Retinal pigment epithelial cell (primary cell): ENCODE data around the gene UBE2V1.
"Not testable (repeated sequence)": the region's sequence is repeated elsewhere in the genome, so short reads cannot be mapped to it uniquely, and the experiment has no call there.

Experiments used
- DNase-seq: peaks from one replicate; pipeline ENCODE4 v3.0.0-alpha.2; 2010; ENCODE audit warnings: low read depth
- H3K4me3 ChIP-seq: 2 replicates; pipeline ENCODE4 v1.5.1; 2011; ENCODE audit warnings: mild to moderate bottlenecking, low read length, control low read depth, moderate library complexity
- TF ChIP-seq, protein P1 (sequence below): conservative IDR thresholded peaks from 2 replicates; pipeline ENCODE4 v1.5.1; 2011; ENCODE audit warnings: low read depth, low read length, control low read depth, inconsistent platforms

The UBE2V1 gene

GRCh38 chr20:50067018-50067417, 45.9 kb downstream of the UBE2V1 start:
- no peak overlapping the region for H3K4me3 ChIP-seq
- TF ChIP-seq, protein P1, sequence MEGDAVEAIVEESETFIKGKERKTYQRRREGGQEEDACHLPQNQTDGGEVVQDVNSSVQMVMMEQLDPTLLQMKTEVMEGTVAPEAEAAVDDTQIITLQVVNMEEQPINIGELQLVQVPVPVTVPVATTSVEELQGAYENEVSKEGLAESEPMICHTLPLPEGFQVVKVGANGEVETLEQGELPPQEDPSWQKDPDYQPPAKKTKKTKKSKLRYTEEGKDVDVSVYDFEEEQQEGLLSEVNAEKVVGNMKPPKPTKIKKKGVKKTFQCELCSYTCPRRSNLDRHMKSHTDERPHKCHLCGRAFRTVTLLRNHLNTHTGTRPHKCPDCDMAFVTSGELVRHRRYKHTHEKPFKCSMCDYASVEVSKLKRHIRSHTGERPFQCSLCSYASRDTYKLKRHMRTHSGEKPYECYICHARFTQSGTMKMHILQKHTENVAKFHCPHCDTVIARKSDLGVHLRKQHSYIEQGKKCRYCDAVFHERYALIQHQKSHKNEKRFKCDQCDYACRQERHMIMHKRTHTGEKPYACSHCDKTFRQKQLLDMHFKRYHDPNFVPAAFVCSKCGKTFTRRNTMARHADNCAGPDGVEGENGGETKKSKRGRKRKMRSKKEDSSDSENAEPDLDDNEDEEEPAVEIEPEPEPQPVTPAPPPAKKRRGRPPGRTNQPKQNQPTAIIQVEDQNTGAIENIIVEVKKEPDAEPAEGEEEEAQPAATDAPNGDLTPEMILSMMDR, result no peak
- DNase-seq, result no peak

GRCh38 chr20:50066161-50066834, 46.7 kb downstream of the UBE2V1 start:
- TF ChIP-seq, protein P1, result no peak

GRCh38 chr20:50065325-50065615, 47.7 kb downstream of the UBE2V1 start:
- no peak for DNase-seq
- H3K4me3 ChIP-seq, result no peak overlapping the region
- TF ChIP-seq, protein P1, result no peak

More at GRCh38 chr20:50066161-50066834, 46.7 kb downstream of the UBE2V1 start:
- no peak for DNase-seq
- no peak overlapping the region for H3K4me3 ChIP-seq

GRCh38 chr20:50063763-50064162, 49.2 kb downstream of the UBE2V1 start:
- H3K4me3 ChIP-seq, result not testable (repeated sequence)

DNA sequence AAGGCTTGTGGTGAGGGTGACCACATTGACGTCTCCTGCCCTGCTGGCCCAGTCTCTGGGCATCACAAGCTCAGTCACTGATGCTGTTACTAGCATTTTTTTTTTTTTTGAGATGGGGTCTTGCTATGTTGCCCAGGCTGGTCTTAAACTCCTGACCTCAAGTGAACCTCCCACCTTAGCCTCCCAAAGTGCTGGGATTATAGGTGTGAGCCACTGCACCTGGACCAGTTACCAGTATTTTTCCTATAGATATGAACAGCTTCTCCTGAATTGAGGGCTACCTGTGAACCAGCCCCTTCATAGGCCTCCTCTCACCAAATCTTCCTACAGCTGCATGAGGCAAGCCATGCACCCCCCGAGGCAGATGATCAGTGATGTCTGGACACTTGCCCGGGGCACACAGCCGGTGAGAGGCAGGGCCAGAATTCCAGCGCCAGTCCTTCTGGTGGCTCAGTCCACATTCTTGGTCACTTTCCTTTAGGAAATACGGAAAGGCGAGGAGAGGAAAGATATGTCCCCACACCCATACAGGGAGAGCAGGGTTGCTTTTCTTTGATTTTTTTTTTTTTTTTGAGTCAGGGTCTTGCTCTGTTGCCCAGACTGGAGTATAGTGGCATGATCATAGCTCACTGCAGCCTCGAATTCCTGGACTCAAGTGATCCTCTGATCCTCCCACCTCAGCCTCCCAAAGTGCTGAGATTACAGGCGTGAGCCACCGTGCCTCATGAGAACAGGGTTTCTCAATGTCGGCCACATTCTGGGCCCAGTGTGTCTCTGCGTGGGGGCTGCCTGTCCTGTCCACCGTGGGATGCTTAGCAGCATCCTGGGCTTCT, 50.7 kb downstream of the UBE2V1 start:
- no peak for DNase-seq

More at GRCh38 chr20:50063763-50064162, 49.2 kb downstream of the UBE2V1 start:
- DNase-seq, result not testable (repeated sequence)

DNA sequence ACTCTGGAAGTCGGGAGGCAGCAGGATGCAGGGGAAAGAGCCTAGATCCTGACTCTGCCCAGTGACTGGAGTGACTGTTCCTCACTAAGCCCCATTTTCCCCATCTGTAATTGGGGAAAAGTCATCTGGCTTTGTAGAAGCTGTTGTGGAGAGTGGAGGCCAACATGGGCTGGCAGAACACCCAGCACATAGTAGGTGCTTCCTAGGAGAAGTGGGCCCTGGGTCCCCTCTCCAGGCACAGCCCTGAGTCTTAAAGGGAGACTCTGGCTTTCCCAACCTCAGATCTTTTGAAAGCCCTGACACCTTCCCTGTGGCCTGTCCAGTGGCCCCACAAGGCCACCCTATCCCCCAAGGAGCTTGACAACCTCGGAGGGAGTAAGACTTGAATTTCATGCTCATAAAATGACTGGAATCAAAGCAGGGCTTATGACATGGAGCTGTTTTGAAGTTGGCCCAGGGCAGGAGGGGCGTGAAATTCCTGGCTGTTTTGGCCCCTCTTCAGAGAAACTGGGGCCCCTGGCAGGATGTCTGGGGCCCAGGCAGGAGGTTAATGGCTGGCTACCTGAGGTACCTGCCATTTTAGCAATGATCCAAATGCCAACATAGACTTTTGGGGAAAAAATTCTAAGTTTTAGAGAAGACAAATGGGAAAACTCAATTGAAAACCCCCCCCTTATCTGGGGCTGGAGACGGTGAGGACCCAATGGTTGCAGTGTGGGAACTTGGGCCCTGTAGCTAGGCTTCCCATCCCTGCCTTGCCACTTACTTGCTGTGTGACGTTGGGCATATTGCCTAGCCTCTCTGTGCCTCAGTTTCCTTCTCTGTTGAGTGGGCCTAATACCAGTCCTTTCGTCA, 51.6 kb downstream of the UBE2V1 start:
- H3K4me3 ChIP-seq, result no peak overlapping the region
- TF ChIP-seq, protein P1, result no peak

More for the DNA sequence above, 50.7 kb downstream of the UBE2V1 start:
- no peak overlapping the region for H3K4me3 ChIP-seq
- TF ChIP-seq, protein P1, result no peak

More for the DNA sequence above, 51.6 kb downstream of the UBE2V1 start:
- DNase-seq, result no peak
